HG03139 (cell line): ENCODE results near the gene SERF2.
"Not testable (repeated sequence)": the region's sequence is repeated elsewhere in the genome, so short reads cannot be mapped to it uniquely, and the experiment has no call there.

Experiments used
- ATAC-seq: cut with Tn5 transposase; IDR thresholded peaks from one replicate; pipeline ENCODE4 v1.9.1; 2021; ENCODE audit not compliant: unreplicated experiment

Gene SERF2

DNA sequence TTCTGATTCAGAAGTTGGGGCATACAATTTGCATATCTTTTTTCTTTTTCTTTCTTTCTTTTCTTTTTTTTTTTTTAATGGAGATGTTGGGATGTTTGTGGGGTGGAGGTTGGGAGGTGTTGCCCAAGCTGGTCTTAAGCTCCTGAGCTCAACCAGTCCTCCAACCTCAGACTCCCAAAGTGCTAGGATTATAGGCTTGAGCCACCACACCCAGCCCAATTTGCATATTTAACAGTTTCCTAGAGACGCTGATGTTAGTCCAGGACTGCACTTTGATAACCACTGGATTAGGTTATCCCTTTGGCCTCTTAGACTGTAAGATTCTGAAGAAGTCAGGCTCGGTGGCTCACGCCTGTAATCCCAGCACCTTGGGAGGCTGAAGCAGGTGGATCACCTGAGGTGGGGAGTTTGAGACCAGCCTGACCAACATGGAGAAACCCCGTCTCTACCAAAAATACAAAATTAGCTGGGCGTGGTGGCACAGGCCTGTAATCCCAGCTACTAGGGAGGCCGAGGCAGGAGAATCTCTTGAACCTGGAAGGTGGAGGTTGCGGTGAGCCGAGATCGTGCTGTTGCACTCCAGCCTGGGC lies 37.9 kb downstream of the SERF2 start:
- not testable (repeated sequence) for ATAC-seq

DNA sequence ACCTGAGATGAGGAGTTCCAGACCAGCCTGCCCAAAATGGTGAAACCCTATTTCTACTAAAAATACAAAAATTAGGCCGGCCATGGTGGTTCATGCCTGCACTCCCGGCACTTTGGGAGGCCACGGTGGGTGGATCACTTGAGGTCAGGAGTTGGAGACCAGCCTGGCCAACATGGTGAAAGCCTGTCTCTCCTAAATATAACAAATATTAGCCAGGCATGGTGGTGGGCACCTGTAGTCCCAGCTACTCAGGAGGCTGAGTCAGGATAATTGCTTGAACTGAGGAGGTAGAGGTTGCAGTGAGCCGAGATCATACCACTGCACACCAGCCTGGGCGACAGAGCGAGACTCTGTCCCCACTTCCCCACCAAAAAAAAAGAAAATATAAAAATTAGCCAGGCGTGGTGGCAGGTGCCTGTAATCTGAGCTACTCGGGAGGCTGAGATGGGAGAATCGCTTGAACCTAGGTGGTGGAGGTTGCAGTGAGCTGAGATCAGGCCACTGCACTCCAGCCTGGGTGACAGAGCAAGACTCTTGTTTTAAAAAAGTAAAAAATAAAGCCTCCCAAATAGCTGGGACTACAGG lies 38.7 kb downstream of the SERF2 start:
- not testable (repeated sequence) for ATAC-seq

DNA sequence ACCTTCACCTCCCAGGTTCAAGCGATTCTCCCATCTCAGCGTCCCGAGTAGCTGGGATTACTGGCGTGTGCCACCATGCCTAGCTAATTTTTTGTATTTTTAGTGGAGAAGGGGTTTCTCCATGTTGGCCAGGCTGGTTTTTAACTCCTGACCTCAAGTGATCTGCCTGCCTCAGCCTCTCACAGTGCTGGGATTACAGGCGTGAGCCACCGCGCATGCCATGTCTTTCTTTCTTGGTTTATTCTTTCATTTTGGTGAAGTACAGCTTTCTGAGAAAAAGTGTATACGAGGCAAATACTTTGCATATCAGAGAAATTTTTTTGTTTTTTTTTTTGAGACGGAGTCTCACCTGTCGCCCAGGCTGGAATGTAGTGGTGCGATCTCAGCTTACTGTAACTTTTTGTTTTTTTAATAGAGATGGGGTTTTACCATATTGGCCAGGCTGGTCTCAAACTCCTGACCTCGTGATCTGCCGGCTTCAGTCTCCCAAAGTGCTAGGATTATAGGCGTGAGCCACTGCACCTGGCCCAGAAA lies 39.5 kb downstream of the SERF2 start:
- ATAC-seq: not testable (repeated sequence)

DNA sequence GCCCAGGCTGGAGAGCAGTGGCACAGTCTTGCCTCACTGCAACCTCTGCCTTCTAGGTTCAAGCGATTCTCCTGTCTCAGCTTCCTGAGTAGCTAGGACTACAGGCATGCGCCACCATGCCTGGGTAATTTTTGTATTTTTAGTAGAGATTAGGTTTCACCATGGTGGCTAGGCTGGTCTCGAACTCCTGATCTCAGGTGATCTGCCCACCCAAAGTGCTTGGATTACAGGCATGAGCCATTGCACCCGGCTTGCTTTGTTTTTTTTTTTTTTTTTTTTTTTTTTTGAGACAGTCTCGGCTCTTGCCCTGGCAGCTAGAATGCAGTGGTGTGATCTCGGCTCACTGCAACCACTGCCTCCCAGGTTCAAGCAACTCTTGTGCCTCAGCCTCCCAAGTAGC lies 40.4 kb downstream of the SERF2 start:
- not testable (repeated sequence) for ATAC-seq

DNA sequence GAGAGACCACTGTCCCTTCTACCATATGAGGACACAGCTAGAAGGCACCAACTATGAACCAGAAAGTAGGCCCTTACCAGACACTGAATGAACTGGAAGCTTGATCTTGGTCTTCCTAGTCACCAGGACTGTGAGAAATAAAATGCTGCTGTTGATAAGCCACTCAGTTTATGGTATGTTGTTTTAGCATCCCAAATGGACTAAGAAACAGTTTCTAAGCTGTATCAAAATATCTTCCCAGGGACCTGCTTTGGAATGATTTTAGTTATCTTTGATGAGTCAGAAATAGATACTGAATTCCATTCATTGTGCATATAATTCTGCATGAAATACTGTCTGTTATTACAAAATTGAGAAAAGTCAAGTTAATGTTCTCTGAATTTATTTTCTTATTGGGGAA lies 53.3 kb downstream of the SERF2 start:
- no peak for ATAC-seq
